Uterus (tissue), 2 donors: ENCODE data around the gene CGN.

Experiments
- POLR2A ChIP-seq, 2 donors: fragments of 450-650 bp; IDR thresholded peaks; one replicate each; pipeline ENCODE4 v1.6.1; 2016; ENCODE audit warnings: antibody characterized with exemption in 2 of 2, mild to moderate bottlenecking in 1 of 2, moderate library complexity in 1 of 2
- TF ChIP-seq, protein P1 (sequence below), 4 experiments: fragments of 200-600 bp in 2 of 4; fragments of 450-650 bp in 2 of 4; sonication (generic) in 2 of 4; IDR thresholded peaks; one replicate each; pipeline ENCODE4 v1.5.1; 2016 to 2019; ENCODE audit warnings: antibody characterized with exemption in 4 of 4, mild to moderate bottlenecking in 2 of 4, moderate library complexity in 1 of 4

DNA sequence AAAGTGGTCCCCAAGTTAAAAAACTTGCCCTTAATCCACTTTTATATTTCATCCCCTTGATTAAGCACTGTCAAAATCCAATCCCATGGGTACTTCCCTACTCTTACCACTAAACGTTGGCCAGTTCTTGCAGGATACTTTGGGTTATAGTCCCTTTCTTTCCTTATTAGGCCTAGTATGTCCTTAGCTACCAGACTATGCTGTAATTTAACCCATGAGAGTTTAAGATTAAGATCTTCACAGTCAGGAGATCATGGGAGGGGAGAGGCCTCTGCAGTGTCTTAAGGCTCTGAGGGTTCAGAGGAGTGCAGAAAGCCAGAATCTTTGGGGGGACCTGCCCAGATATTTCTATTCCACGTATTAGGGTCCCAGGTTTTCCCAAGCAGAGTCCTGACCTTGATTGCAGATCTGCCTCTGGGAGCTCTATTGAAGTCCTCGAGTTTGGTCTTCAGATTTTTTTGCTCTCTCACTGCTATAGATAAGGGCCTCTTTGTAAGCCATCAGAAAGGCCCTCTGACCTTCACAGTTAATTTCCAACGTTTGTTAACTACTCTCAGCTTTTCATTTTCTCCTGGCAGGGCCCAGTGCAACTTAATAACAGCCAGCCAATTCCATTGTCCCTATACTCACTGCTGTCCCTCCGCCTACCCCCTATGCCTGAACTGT is 9.0 kb upstream of the CGN start:
- TF ChIP-seq POLR2A (IDR thresholded peaks at IDR 0.05): no peak
- TF ChIP-seq, protein P1, sequence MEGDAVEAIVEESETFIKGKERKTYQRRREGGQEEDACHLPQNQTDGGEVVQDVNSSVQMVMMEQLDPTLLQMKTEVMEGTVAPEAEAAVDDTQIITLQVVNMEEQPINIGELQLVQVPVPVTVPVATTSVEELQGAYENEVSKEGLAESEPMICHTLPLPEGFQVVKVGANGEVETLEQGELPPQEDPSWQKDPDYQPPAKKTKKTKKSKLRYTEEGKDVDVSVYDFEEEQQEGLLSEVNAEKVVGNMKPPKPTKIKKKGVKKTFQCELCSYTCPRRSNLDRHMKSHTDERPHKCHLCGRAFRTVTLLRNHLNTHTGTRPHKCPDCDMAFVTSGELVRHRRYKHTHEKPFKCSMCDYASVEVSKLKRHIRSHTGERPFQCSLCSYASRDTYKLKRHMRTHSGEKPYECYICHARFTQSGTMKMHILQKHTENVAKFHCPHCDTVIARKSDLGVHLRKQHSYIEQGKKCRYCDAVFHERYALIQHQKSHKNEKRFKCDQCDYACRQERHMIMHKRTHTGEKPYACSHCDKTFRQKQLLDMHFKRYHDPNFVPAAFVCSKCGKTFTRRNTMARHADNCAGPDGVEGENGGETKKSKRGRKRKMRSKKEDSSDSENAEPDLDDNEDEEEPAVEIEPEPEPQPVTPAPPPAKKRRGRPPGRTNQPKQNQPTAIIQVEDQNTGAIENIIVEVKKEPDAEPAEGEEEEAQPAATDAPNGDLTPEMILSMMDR (IDR thresholded peaks at IDR 0.05): no peak
